Thyroid gland (tissue), 4 donors: ENCODE data around the gene SHTN1. TPM values are rescaled to one million over a fixed set of nuclear protein-coding genes. Genes with fewer than 3 reads are reported as not detected.

Experiments used
- DNase-seq, 2 donors: peaks; one replicate each; pipeline ENCODE4 v3.0.0-alpha.2; 2019
- H3K27ac ChIP-seq, 3 donors: fragments of 200-600 bp; sonication (generic); 1 replicate in 2 of 3; 2 replicates in 1 of 3; pipeline ENCODE4 v1.5.1; 2016 to 2019; ENCODE audit warnings: mild to moderate bottlenecking in 1 of 3, moderate library complexity in 1 of 3
- H3K27me3 ChIP-seq: fragments of 200-600 bp; sonication (generic); one replicate; pipeline ENCODE4 v1.5.1; 2019
- H3K36me3 ChIP-seq, 2 donors: fragments of 200-600 bp; sonication (generic); one replicate each; pipeline ENCODE4 v1.5.1; 2016 to 2019
- H3K4me1 ChIP-seq, 2 donors: fragments of 200-600 bp; sonication (generic); one replicate each; pipeline ENCODE4 v1.5.1; 2017 to 2019
- H3K4me3 ChIP-seq, 3 donors: fragments of 200-600 bp; sonication (generic); replicated peaks in 1 of 3; 1 replicate in 2 of 3; 2 replicates in 1 of 3; pipeline ENCODE4 v1.5.1; 2016; ENCODE audit warnings: mild to moderate bottlenecking in 1 of 3
- H3K9me3 ChIP-seq: fragments of 200-600 bp; sonication (generic); one replicate; pipeline ENCODE4 v1.5.1; 2017
- CTCF ChIP-seq, 6 experiments: fragments of 200-600 bp in 3 of 6; fragments of 450-650 bp in 3 of 6; sonication (generic) in 3 of 6; IDR thresholded peaks; one replicate each; pipeline ENCODE4 v1.5.1; 2016 to 2019; ENCODE audit warnings: antibody characterized with exemption in 6 of 6, mild to moderate bottlenecking in 2 of 6, inconsistent platforms in 1 of 6, moderate library complexity in 1 of 6
- POLR2A ChIP-seq, 2 donors: fragments of 450-650 bp; IDR thresholded peaks; one replicate each; pipeline ENCODE4 v1.6.1; 2017; ENCODE audit warnings: antibody characterized with exemption in 2 of 2, mild to moderate bottlenecking in 2 of 2, moderate library complexity in 1 of 2
- WGBS, 2 donors: methylation state at CpG; one replicate each; pipeline ENCODE4 v1.1.5; 2017; 5-methylcytosine and 5-hydroxymethylcytosine counted together
- intact Hi-C: fragments of 100-400 bp; cut with DNase I; formaldehyde crosslinking; loops from one replicate; pipeline ENCODE4 v1.15.1; 2023
- total RNA-seq, 4 donors: library from RNA; depleted of rRNA; stranded (reverse); fragments of >200 nt; gene quantifications; one replicate each; pipeline ENCODE4 v1.2.3, GENCODE V29; 2016

Gene SHTN1
- total RNA-seq, 4 donors from 2014 or later = 31.6 to 103 (median 37.7) TPM

- 81 to 83% methylated on average over 10 of the region's 10 CpGs for WGBS, 2 donors
- no peak for DNase-seq
Observed at GRCh38 chr10:116880716-116881482, 124.1 kb downstream of the SHTN1 start.

GRCh38 chr10:116879817-116880216, 125.2 kb downstream of the SHTN1 start:
- no peaks in the 10 kb centered on the region for H3K9me3 ChIP-seq
- no peak for TF ChIP-seq POLR2A (IDR thresholded peaks at IDR 0.05)
- TF ChIP-seq CTCF (IDR thresholded peaks at IDR 0.05) = no peak
- WGBS, 2 donors = 77 to 79% methylated on average over 7 of the region's 7 CpGs

More at GRCh38 chr10:116880716-116881482, 124.1 kb downstream of the SHTN1 start:
- no peaks in the 10 kb centered on the region for H3K4me1 ChIP-seq
- H3K9me3 ChIP-seq = no peaks in the 10 kb centered on the region
- no peak overlapping the region for H3K4me3 ChIP-seq
- no peak overlapping the region for H3K27ac ChIP-seq
- intact Hi-C loops = no loop called here
- TF ChIP-seq CTCF (IDR thresholded peaks at IDR 0.05) (no peak), POLR2A (IDR thresholded peaks at IDR 0.05) (no peak)
- H3K27me3 ChIP-seq = no peaks in the 10 kb centered on the region
- peaks cover 0 to 2% of the 10 kb centered on the region in 2 donors for H3K36me3 ChIP-seq

GRCh38 chr10:116878123-116878522, 126.9 kb downstream of the SHTN1 start:
- no peaks in the 10 kb centered on the region for H3K4me1 ChIP-seq
- no peaks in the 10 kb centered on the region for H3K27me3 ChIP-seq
- H3K4me3 ChIP-seq = no peak overlapping the region
- intact Hi-C loops = no loop called here
- no peaks in the 10 kb centered on the region for H3K9me3 ChIP-seq
- DNase-seq = no peak
- H3K36me3 ChIP-seq = no peaks in the 10 kb centered on the region
- 78 to 83% methylated on average over 2 of the region's 2 CpGs for WGBS, 2 donors
- no peak overlapping the region for H3K27ac ChIP-seq
- TF ChIP-seq POLR2A (IDR thresholded peaks at IDR 0.05) = no peak
- no peak for TF ChIP-seq CTCF (IDR thresholded peaks at IDR 0.05)

More at GRCh38 chr10:116879817-116880216, 125.2 kb downstream of the SHTN1 start:
- intact Hi-C loops = no loop called here
- Histone ChIP-seq H3K27me3 (no peaks in the 10 kb centered on the region), H3K27ac (no peak overlapping the region), H3K4me3 (no peak overlapping the region), H3K4me1 (no peaks in the 10 kb centered on the region), H3K36me3 (no peaks in the 10 kb centered on the region)
- no peak for DNase-seq

- DNase-seq = no peak
- H3K36me3 ChIP-seq = no peaks in the 10 kb centered on the region
- TF ChIP-seq CTCF (IDR thresholded peaks at IDR 0.05) (no peak), POLR2A (IDR thresholded peaks at IDR 0.05) (no peak)
- WGBS, 2 donors = 85 to 88% methylated on average over 3 of the region's 3 CpGs
- no peak overlapping the region for H3K27ac ChIP-seq
- no peaks in the 10 kb centered on the region for H3K9me3 ChIP-seq
- intact Hi-C loops = no loop called here
- H3K27me3 ChIP-seq = no peaks in the 10 kb centered on the region
- H3K4me1 ChIP-seq = no peaks in the 10 kb centered on the region
- no peak overlapping the region for H3K4me3 ChIP-seq
Observed at GRCh38 chr10:116877391-116877790, 127.6 kb downstream of the SHTN1 start.

GRCh38 chr10:116875897-116876296, 129.1 kb downstream of the SHTN1 start:
- 94% methylated on average over 2 of the region's 2 CpGs for WGBS, 2 donors
- H3K27me3 ChIP-seq = no peaks in the 10 kb centered on the region
- intact Hi-C loops = no loop called here
- no peaks in the 10 kb centered on the region for H3K36me3 ChIP-seq
- H3K9me3 ChIP-seq = no peaks in the 10 kb centered on the region
- H3K4me1 ChIP-seq = no peaks in the 10 kb centered on the region
- H3K27ac ChIP-seq = no peak overlapping the region
- H3K4me3 ChIP-seq = no peak overlapping the region
- no peak for DNase-seq
- TF ChIP-seq CTCF (IDR thresholded peaks at IDR 0.05) (no peak), POLR2A (IDR thresholded peaks at IDR 0.05) (no peak)
